A549 (cell line): Measurements from ENCODE around the gene REPS2. TPM values are rescaled to one million over a fixed set of nuclear protein-coding genes. Genes with fewer than 3 reads are reported as not detected.

Source experiments
- ATAC-seq, 2 experiments: fragments of 200-7000 bp in 1 of 2; fragments of >200 bp in 1 of 2; cut with Nextera tagmentation in 1 of 2; cut with Tn5 transposase in 1 of 2; 3 replicates each; pipeline versions ENCODE4 v1.8.0 to v1.9.1; 2018 to 2020; ENCODE audit warnings: mild to moderate bottlenecking in 1 of 2, moderate library complexity in 1 of 2
- CTCF ChIA-PET: fragments of 300-600 bp; sonication (Branson Sonifier 250); formaldehyde crosslinking; extraction: SDS; loops from one replicate; lab custom pipeline; 2021; ENCODE audit warnings: antibody characterized with exemption, inconsistent platforms; lab: Yijun Ruan, JAX
- POLR2A ChIA-PET: fragments of 350-600 bp; formaldehyde crosslinking; extraction: SDS; loops from one replicate; lab custom pipeline; 2021; ENCODE audit warnings: antibody characterized with exemption, inconsistent platforms; lab: Yijun Ruan, JAX
- DNase-seq, 2 experiments: peaks; one replicate each; pipeline versions ENCODE4 v3.0.0 to v3.0.0-alpha.2; 2011 to 2016; ENCODE audit warnings: low read depth in 1 of 2, low spot score in 1 of 2
- FAIRE-seq: peaks from 2 replicates; lab custom pipeline; 2011; peaks lifted over from hg19 to GRCh38; lab: Jason Lieb, UNC
- H3K27ac ChIP-seq, 2 experiments: fragments of >200 bp; sonication (Bioruptor Twin); formaldehyde crosslinking; 3 replicates each; pipeline ENCODE4 v1.5.1; 2016 to 2017
- H3K4me1 ChIP-seq: fragments of >200 bp; sonication (Bioruptor Twin); formaldehyde crosslinking; 3 replicates; pipeline ENCODE4 v1.6.1; 2016
- H3K4me2 ChIP-seq: fragments of >200 bp; sonication (Bioruptor Twin); formaldehyde crosslinking; 3 replicates; pipeline ENCODE4 v1.6.1; 2016
- H3K4me3 ChIP-seq: fragments of >200 bp; sonication (Bioruptor Twin); formaldehyde crosslinking; 3 replicates; pipeline ENCODE4 v1.5.1; 2016
- H3K9me3 ChIP-seq: fragments of >200 bp; sonication (Bioruptor Twin); formaldehyde crosslinking; 3 replicates; pipeline ENCODE4 v1.6.1; 2016
- CBX2 ChIP-seq: fragments of 200-600 bp; sonication (generic); IDR thresholded peaks from 2 replicates; pipeline ENCODE4 v1.6.1; 2016; ENCODE audit warnings: low read depth, mild to moderate bottlenecking, borderline replicate concordance
- CBX8 ChIP-seq: fragments of 200-600 bp; sonication (generic); IDR thresholded peaks from 2 replicates; pipeline ENCODE4 v1.6.1; 2016
- CHD2 ChIP-seq: fragments of 150-350 bp; IDR thresholded peaks from 2 replicates; pipeline ENCODE4 v1.6.1; 2014; ENCODE audit warnings: low read length; ENCODE audit not compliant: partially characterized antibody
- EP300 ChIP-seq, 2 experiments: fragments of >200 bp; sonication (Bioruptor Twin); formaldehyde crosslinking; IDR thresholded peaks; 2 replicates in 1 of 2; 3 replicates in 1 of 2; pipeline ENCODE4 v1.6.1; 2016 to 2017
- ESRRA ChIP-seq: fragments of 150-350 bp; IDR thresholded peaks from 2 replicates; pipeline ENCODE4 v1.6.1; 2014; ENCODE audit warnings: mild to moderate bottlenecking, low read length, borderline replicate concordance
- FOXS1 ChIP-seq: fragments of 250-450 bp; sonication (Bioruptor Pico); IDR thresholded peaks from 2 replicates; pipeline ENCODE4 v1.5.0; 2020; ENCODE audit warnings: mild to moderate bottlenecking, moderate library complexity
- GATA3 ChIP-seq: IDR thresholded peaks from 2 replicates; pipeline ENCODE4 v1.6.1; 2012; ENCODE audit warnings: borderline replicate concordance
- HEYL ChIP-seq: fragments of 250-450 bp; sonication (Bioruptor Pico); IDR thresholded peaks from 2 replicates; pipeline ENCODE4 v1.8.0; 2021; ENCODE audit warnings: mild to moderate bottlenecking, moderate library complexity
- HOXB13 ChIP-seq: fragments of 250-450 bp; sonication (Bioruptor Pico); IDR thresholded peaks from 2 replicates; pipeline ENCODE4 v1.5.0; 2020; ENCODE audit warnings: low read depth, mild to moderate bottlenecking, moderate library complexity
- HOXB5 ChIP-seq: fragments of 250-450 bp; sonication (Bioruptor Pico); IDR thresholded peaks from 2 replicates; pipeline ENCODE4 v1.5.0; 2020; ENCODE audit warnings: mild to moderate bottlenecking, moderate library complexity
- NR3C1 ChIP-seq: fragments of >200 bp; sonication (Bioruptor Twin); formaldehyde crosslinking; IDR thresholded peaks from 3 replicates; pipeline ENCODE4 v1.6.1; 2017
- POLR2A ChIP-seq: IDR thresholded peaks from 2 replicates; pipeline ENCODE4 v1.6.1; 2012; ENCODE audit warnings: mild to moderate bottlenecking, low read length
- POLR2AphosphoS2 ChIP-seq: conservative IDR thresholded peaks from 2 replicates; pipeline ENCODE4 v1.6.1; 2012; ENCODE audit warnings: low read length, improper control_type of control experiment, inconsistent platforms
- RARB ChIP-seq: fragments of 250-450 bp; sonication (Bioruptor Pico); IDR thresholded peaks from 2 replicates; pipeline ENCODE4 v1.8.0; 2021; ENCODE audit warnings: mild to moderate bottlenecking, moderate library complexity
- RCOR1 ChIP-seq: fragments of 150-350 bp; IDR thresholded peaks from 2 replicates; pipeline ENCODE4 v1.6.1; 2014; ENCODE audit warnings: antibody characterized with exemption, low read length, low read depth
- SMC3 ChIP-seq: fragments of >200 bp; sonication (Bioruptor Twin); formaldehyde crosslinking; IDR thresholded peaks from 3 replicates; pipeline ENCODE4 v1.6.1; 2018; ENCODE audit warnings: inconsistent platforms
- SREBF2 ChIP-seq: fragments of 450-650 bp; IDR thresholded peaks from 2 replicates; pipeline ENCODE4 v1.6.1; 2014; ENCODE audit warnings: mild to moderate bottlenecking, moderate library complexity
- ZC3H11A ChIP-seq: fragments of 450-650 bp; IDR thresholded peaks from 2 replicates; pipeline ENCODE4 v1.6.1; 2014; ENCODE audit warnings: antibody characterized with exemption, mild to moderate bottlenecking
- ZFP36 ChIP-seq: fragments of 450-650 bp; IDR thresholded peaks from 2 replicates; pipeline ENCODE4 v1.6.1; 2014; ENCODE audit warnings: borderline replicate concordance; ENCODE audit not compliant: partially characterized antibody
- ZNF302 ChIP-seq: fragments of 250-450 bp; sonication (Bioruptor Pico); IDR thresholded peaks from 2 replicates; pipeline ENCODE4 v1.9.0; 2021; ENCODE audit warnings: inconsistent platforms, mild to moderate bottlenecking, moderate library complexity
- ZSCAN20 ChIP-seq: fragments of 250-450 bp; sonication (Bioruptor Pico); IDR thresholded peaks from 2 replicates; pipeline ENCODE4 v1.8.0; 2022; ENCODE audit warnings: mild to moderate bottlenecking, moderate library complexity
- WGBS: methylation state at CpG from one replicate; pipeline ENCODE4 v1.1.6; 2017; ENCODE audit errors: missing lambda C conversion rate; 5-methylcytosine and 5-hydroxymethylcytosine counted together
- polyA plus RNA-seq, 4 experiments: library from polyadenylated mRNA; depleted of rRNA in 3 of 4; stranded (reverse); fragments of >200 nt; fragmentation: RNase III in 1 of 4; extraction: RNeasy Plus Mini Kit Qiagen cat#74134 plus additional on column Dnase treatment in 1 of 4; gene quantifications; 2 replicates in 3 of 4; 3 replicates in 1 of 4; pipeline ENCODE4 v1.2.3, GENCODE V29; 2011 to 2017
- TF ChIP-seq, protein P1 (sequence below): IDR thresholded peaks from 2 replicates; pipeline ENCODE4 v1.6.1; 2012
- TF ChIP-seq, protein P2 (sequence below): IDR thresholded peaks from 2 replicates; pipeline ENCODE4 v1.6.1; 2012; ENCODE audit warnings: low read depth, borderline replicate concordance
- TF ChIP-seq, protein P3 (sequence below): fragments of 450-650 bp; IDR thresholded peaks from 2 replicates; pipeline ENCODE4 v1.6.1; 2014; ENCODE audit warnings: antibody characterized with exemption

Gene REPS2
- polyA plus RNA-seq, 2 of the 4 experiments (the other 2 are of a cell fraction) = 0.17 to 0.76 TPM

DNA sequence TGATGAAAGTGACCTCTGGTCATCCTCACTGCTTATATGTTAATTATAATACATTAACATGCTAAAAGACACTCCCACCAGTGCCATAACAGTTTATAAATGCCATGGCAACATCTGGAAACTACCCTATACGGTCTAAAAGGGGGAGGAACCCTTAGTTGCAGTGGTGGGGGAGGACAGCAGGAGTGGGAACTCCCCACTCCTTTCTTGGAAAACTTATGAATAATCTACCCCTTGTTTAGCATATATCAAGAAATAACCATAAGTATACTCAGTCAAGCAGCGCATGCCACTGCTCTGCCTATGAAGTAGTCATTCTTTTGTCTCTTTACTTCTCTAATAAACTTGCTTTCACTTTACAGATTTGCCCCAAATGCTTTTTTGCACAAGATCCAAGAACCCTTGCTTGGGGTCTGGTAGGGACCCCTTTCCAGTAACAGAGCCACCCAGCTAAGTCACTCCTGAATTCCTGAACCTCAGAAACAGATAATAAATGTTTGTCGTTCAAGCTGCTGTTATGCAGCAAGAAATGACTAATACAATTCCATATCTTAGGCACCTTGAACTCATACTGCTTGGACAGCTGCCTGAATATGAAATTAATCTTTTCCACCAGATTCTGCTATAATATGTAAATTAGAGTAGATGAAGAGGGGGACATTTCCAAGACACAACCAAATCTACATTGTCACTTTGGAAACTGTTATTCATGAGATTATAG lies 14.4 kb upstream of the REPS2 start:
- ATAC-seq = no peak
- 42% methylated on average over 3 of the region's 3 CpGs for WGBS
- Histone ChIP-seq H3K9me3 (no peaks in the 10 kb centered on the region), H3K4me2 (no peak overlapping the region), H3K4me3 (no peak overlapping the region), H3K27ac (no peak overlapping the region), H3K4me1 (no peaks in the 10 kb centered on the region)
- TF ChIP-seq GATA3 (no peak), FOXS1 (CRISPR knock-in tag) (no peak), POLR2A (no peak), EP300 (IDR thresholded peaks at IDR 0.05) (no peak), ESRRA (no peak), SREBF2 (no peak), POLR2AphosphoS2 (no peak), RARB (CRISPR knock-in tag) (no peak), ZC3H11A (no peak), RCOR1 (no peak), HEYL (CRISPR knock-in tag) (no peak), HOXB13 (CRISPR knock-in tag) (no peak), ZNF302 (CRISPR knock-in tag) (no peak), CHD2 (no peak), CBX8 (no peak), SMC3 (no peak), NR3C1 (no peak)
- TF ChIP-seq, protein P1, sequence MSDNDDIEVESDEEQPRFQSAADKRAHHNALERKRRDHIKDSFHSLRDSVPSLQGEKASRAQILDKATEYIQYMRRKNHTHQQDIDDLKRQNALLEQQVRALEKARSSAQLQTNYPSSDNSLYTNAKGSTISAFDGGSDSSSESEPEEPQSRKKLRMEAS = no peak
- POLR2A ChIA-PET = no interaction called here
- FAIRE-seq = no peak
- no peak for DNase-seq
- CTCF ChIA-PET = no interaction called here

DNA sequence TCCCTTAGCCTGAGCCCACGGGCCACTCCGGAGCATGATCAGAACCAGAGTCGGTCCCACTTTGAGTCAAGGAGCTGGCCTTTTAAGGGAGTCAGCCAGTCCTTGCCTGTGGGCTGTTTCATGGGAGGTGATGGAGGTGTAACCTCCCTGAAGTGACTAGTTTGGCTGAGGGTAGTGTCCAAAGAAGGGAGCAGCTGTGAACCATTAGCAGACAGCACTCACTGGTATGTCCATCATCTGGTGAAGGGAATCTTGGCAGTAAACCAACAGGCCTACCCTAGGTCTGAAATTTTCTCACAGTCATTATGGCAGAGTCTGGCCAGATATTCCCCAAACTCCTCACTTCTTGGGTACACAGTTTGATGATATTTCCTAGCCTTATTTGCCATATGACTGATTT lies 12.3 kb upstream of the REPS2 start:
- no peaks in the 10 kb centered on the region for H3K9me3 ChIP-seq
- FAIRE-seq (no peak), ATAC-seq (no peak), DNase-seq (no peak)
- TF ChIP-seq, protein P2, sequence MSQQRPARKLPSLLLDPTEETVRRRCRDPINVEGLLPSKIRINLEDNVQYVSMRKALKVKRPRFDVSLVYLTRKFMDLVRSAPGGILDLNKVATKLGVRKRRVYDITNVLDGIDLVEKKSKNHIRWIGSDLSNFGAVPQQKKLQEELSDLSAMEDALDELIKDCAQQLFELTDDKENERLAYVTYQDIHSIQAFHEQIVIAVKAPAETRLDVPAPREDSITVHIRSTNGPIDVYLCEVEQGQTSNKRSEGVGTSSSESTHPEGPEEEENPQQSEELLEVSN = no peak
- TF ChIP-seq HOXB5 (no peak), ZSCAN20 (no peak), HOXB13 (CRISPR knock-in tag) (no peak), ZFP36 (no peak), SMC3 (no peak), POLR2A (no peak), CBX2 (no peak), ESRRA (no peak), NR3C1 (no peak)
- TF ChIP-seq, protein P1 = no peak
- TF ChIP-seq, protein P3, sequence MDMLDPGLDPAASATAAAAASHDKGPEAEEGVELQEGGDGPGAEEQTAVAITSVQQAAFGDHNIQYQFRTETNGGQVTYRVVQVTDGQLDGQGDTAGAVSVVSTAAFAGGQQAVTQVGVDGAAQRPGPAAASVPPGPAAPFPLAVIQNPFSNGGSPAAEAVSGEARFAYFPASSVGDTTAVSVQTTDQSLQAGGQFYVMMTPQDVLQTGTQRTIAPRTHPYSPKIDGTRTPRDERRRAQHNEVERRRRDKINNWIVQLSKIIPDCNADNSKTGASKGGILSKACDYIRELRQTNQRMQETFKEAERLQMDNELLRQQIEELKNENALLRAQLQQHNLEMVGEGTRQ = no peak
- no peak overlapping the region for H3K4me2 ChIP-seq
- no peak overlapping the region for H3K27ac ChIP-seq
- ChIA-PET CTCF (interaction anchor here (1.1 kb wide), 1 partner anchor 112 kb away, joined by 3 read pairs; no protein-coding TSS in a partner anchor), POLR2A (no interaction called here)
- H3K4me3 ChIP-seq = no peak overlapping the region
- no peaks in the 10 kb centered on the region for H3K4me1 ChIP-seq
- 22% methylated on average over 3 of the region's 3 CpGs for WGBS
